H9 (cell line): Measurements from ENCODE around the gene SLX4IP. TPM values are rescaled to one million over a fixed set of nuclear protein-coding genes. Genes with fewer than 3 reads are reported as not detected.

Experiments used
- DNase-seq: peaks from one replicate; pipeline ENCODE4 v3.0.0-alpha.2; 2017
- H2AFZ ChIP-seq: one replicate; pipeline ENCODE4 v1.6.1; 2013; ENCODE audit warnings: mild to moderate bottlenecking, low read length, control low read depth, moderate library complexity
- H2AK5ac ChIP-seq: 2 replicates; pipeline ENCODE4 v1.6.1; 2013; ENCODE audit warnings: low read length, control low read depth, mixed read lengths; ENCODE audit not compliant: insufficient read length
- H2BK120ac ChIP-seq: one replicate; pipeline ENCODE4 v1.6.1; 2013; ENCODE audit warnings: low read depth, mild to moderate bottlenecking, low read length, control low read depth, inconsistent platforms; ENCODE audit not compliant: poor library complexity, severe bottlenecking
- H2BK12ac ChIP-seq: 2 replicates; pipeline ENCODE4 v1.6.1; 2013; ENCODE audit warnings: low read length, control low read depth, mixed read lengths, low read depth; ENCODE audit not compliant: insufficient read length
- H2BK15ac ChIP-seq: 2 replicates; pipeline ENCODE4 v1.6.1; 2013; ENCODE audit warnings: low read depth, low read length, control low read depth
- H2BK20ac ChIP-seq: one replicate; pipeline ENCODE4 v1.6.1; 2013; ENCODE audit warnings: low read depth, mild to moderate bottlenecking, low read length, control low read depth, inconsistent platforms; ENCODE audit not compliant: poor library complexity, severe bottlenecking
- H2BK5ac ChIP-seq: 2 replicates; pipeline ENCODE4 v1.6.1; 2013; ENCODE audit warnings: low read length, control low read depth, mixed read lengths; ENCODE audit not compliant: insufficient read length
- H3K14ac ChIP-seq: 2 replicates; pipeline ENCODE4 v1.6.1; 2013; ENCODE audit warnings: low read length, control low read depth; ENCODE audit not compliant: insufficient read depth
- H3K18ac ChIP-seq: 2 replicates; pipeline ENCODE4 v1.6.1; 2013; ENCODE audit warnings: low read depth, mild to moderate bottlenecking, mixed read lengths, low read length, control low read depth; ENCODE audit not compliant: insufficient read length
- H3K23ac ChIP-seq: 2 replicates; pipeline ENCODE4 v1.6.1; 2013; ENCODE audit warnings: low read length, control low read depth, mixed read lengths, low read depth; ENCODE audit not compliant: insufficient read length
- H3K23me2 ChIP-seq: 2 replicates; pipeline ENCODE4 v1.6.1; 2013; ENCODE audit warnings: low read depth, mild to moderate bottlenecking, mixed read lengths, low read length, control low read depth; ENCODE audit not compliant: insufficient read length, poor library complexity, severe bottlenecking
- H3K27ac ChIP-seq: 2 replicates; pipeline ENCODE4 v1.5.1; 2013; ENCODE audit warnings: low read length, control low read depth, mixed read lengths, low read depth; ENCODE audit not compliant: insufficient read length
- H3K27me3 ChIP-seq: 2 replicates; pipeline ENCODE4 v1.6.1; 2013; ENCODE audit warnings: low read length, control low read depth, inconsistent platforms; ENCODE audit not compliant: insufficient read depth
- H3K4ac ChIP-seq: 2 replicates; pipeline ENCODE4 v1.6.1; 2013; ENCODE audit warnings: low read depth, mild to moderate bottlenecking, control low read depth, inconsistent platforms, low read length, moderate library complexity
- H3K4me1 ChIP-seq: 2 replicates; pipeline ENCODE4 v1.6.1; 2013; ENCODE audit warnings: low read length, control low read depth, inconsistent platforms; ENCODE audit not compliant: insufficient read depth
- H3K4me2 ChIP-seq: 2 replicates; pipeline ENCODE4 v1.6.1; 2013; ENCODE audit warnings: low read length, control low read depth, mixed read lengths; ENCODE audit not compliant: insufficient read length, insufficient read depth
- H3K56ac ChIP-seq: 2 replicates; pipeline ENCODE4 v1.6.1; 2013; ENCODE audit warnings: low read depth, mild to moderate bottlenecking, mixed read lengths, low read length, control low read depth; ENCODE audit not compliant: insufficient read length
- H3K79me1 ChIP-seq: 2 replicates; pipeline ENCODE4 v1.6.1; 2013; ENCODE audit warnings: low read depth, mild to moderate bottlenecking, moderate library complexity, low read length, control low read depth, inconsistent platforms; ENCODE audit not compliant: insufficient read depth, poor library complexity, severe bottlenecking
- H3K79me2 ChIP-seq: 2 replicates; pipeline ENCODE4 v1.6.1; 2013; ENCODE audit warnings: low read length, control low read depth, inconsistent platforms; ENCODE audit not compliant: insufficient read depth
- H3K9ac ChIP-seq: 2 replicates; pipeline ENCODE4 v1.6.1; 2013; ENCODE audit warnings: low read length, control low read depth, mixed read lengths; ENCODE audit not compliant: insufficient read length; ENCODE audit errors: extremely low read depth
- H3K9me3 ChIP-seq: one replicate; pipeline ENCODE4 v1.6.1; 2013; ENCODE audit warnings: low read depth, low read length, inconsistent platforms; ENCODE audit not compliant: control insufficient read depth
- H3T11ph ChIP-seq: one replicate; pipeline ENCODE4 v1.6.1; 2013; ENCODE audit warnings: mild to moderate bottlenecking, low read length, control low read depth, inconsistent platforms
- H4K20me1 ChIP-seq: one replicate; pipeline ENCODE4 v1.6.1; 2013; ENCODE audit not compliant: control insufficient read depth, insufficient read length, insufficient read depth
- H4K5ac ChIP-seq: 2 replicates; pipeline ENCODE4 v1.6.1; 2013; ENCODE audit warnings: low read depth, mild to moderate bottlenecking, mixed read lengths, low read length, control low read depth; ENCODE audit not compliant: insufficient read length
- H4K8ac ChIP-seq: replicated peaks from 2 replicates; pipeline ENCODE4 v1.6.1; 2013; ENCODE audit warnings: low read length, control low read depth, mixed read lengths, low read depth; ENCODE audit not compliant: insufficient read length
- H4K91ac ChIP-seq: 2 replicates; pipeline ENCODE4 v1.6.1; 2013; ENCODE audit warnings: low read depth, mild to moderate bottlenecking, moderate library complexity, mixed read lengths, low read length, control low read depth; ENCODE audit not compliant: insufficient read length
- H3K27ac Mint-ChIP-seq, 3 experiments: 2 replicates in 2 of 3; 3 replicates in 1 of 3; pipeline ENCODE4 v1.8.0; 2020 to 2021; ENCODE audit warnings: mixed read lengths in 3 of 3, mild to moderate bottlenecking in 1 of 3, moderate library complexity in 1 of 3
- H3K27me3 Mint-ChIP-seq: 2 replicates; pipeline ENCODE4 v1.8.0; 2021; ENCODE audit warnings: low read depth, mild to moderate bottlenecking, moderate library complexity, mixed read lengths
- H3K36me3 Mint-ChIP-seq, 3 experiments: 2 replicates in 2 of 3; 3 replicates in 1 of 3; pipeline ENCODE4 v1.8.0; 2020 to 2021; ENCODE audit warnings: low read depth in 3 of 3, mixed read lengths in 3 of 3; ENCODE audit not compliant: insufficient read depth in 1 of 3
- H3K4me1 Mint-ChIP-seq, 2 experiments: 2 replicates each; pipeline ENCODE4 v1.8.0; 2020; ENCODE audit warnings: mixed read lengths in 2 of 2
- H3K4me3 Mint-ChIP-seq, 2 experiments: 2 replicates in 1 of 2; 3 replicates in 1 of 2; pipeline ENCODE4 v1.8.0; 2020 to 2021; ENCODE audit warnings: mild to moderate bottlenecking in 2 of 2, mixed read lengths in 2 of 2, moderate library complexity in 1 of 2
- H3K9me3 Mint-ChIP-seq, 2 experiments: 2 replicates in 1 of 2; 3 replicates in 1 of 2; pipeline ENCODE4 v1.8.0; 2020; ENCODE audit warnings: mild to moderate bottlenecking in 2 of 2, mixed read lengths in 2 of 2, moderate library complexity in 1 of 2
- CTCF ChIP-seq: fragments of 200-600 bp; sonication (generic); conservative IDR thresholded peaks from 3 replicates; pipeline ENCODE4 v1.8.0; 2021; ENCODE audit warnings: antibody characterized with exemption, mild to moderate bottlenecking
- WGBS: extraction: QIAGEN DNeasy Blood & Tissue Kit; methylation state at CpG from one replicate; pipeline ENCODE4 v1.1.7; 2013; ENCODE audit warnings: missing lambda C conversion rate, low lambda C conversion rate, mixed read lengths; ENCODE audit not compliant: insufficient read length; ENCODE audit errors: extremely low coverage; 5-methylcytosine and 5-hydroxymethylcytosine counted together
- total RNA-seq: library from RNA; stranded (reverse); gene quantifications from 2 replicates; pipeline ENCODE4 v1.2.1, GENCODE V29; 2021

Gene SLX4IP
- total RNA-seq, 1 experiment from 2014 or later: 7.9 TPM

GRCh38 chr20:10551732-10552724 lies 116.9 kb downstream of the SLX4IP start:
- no peaks in the 10 kb centered on the region for H3K79me2 ChIP-seq
- H2BK15ac ChIP-seq: no peak overlapping the region
- no peak overlapping the region for H4K91ac ChIP-seq
- H2BK20ac ChIP-seq: no peak overlapping the region
- no peak overlapping the region for H2AFZ ChIP-seq
- H3K56ac ChIP-seq: no peak overlapping the region
- H3K4me1 ChIP-seq: 0 out of 2 replicates have a peak, but pooled peaks cover 3% of the 10 kb centered on the region
- WGBS: no CpG with 5 or more reads among the region's 8 CpGs
- Mint-ChIP-seq H3K9me3 (no peaks in the 10 kb centered on the region), H3K27me3 (no peaks in the 10 kb centered on the region), H3K27ac (peak overlapping the region; percentile 59 to 85 (median 83); a peak in 5 of 7 replicates), H3K4me3 (peak overlapping the region in 1 of 2 experiments; percentile 8; a peak in 1 of 5 replicates), H3K36me3 (no peaks in the 10 kb centered on the region), H3K4me1 (peaks cover 48 to 55% of the 10 kb centered on the region in 2 experiments)
- TF ChIP-seq CTCF: no peak
- DNase-seq: peak; percentile 53
- no peaks in the 10 kb centered on the region for H3K27me3 ChIP-seq
- H3K4me2 ChIP-seq: no peak overlapping the region
- no peak overlapping the region for H3K4ac ChIP-seq
- H4K8ac ChIP-seq: no peak overlapping the region
- no peak overlapping the region for H4K5ac ChIP-seq
- no peak overlapping the region for H2AK5ac ChIP-seq
- H3K23ac ChIP-seq: no peak overlapping the region
- H2BK120ac ChIP-seq: no peak overlapping the region
- no peaks in the 10 kb centered on the region for H3K79me1 ChIP-seq
- H3K14ac ChIP-seq: no peak overlapping the region
- no peak overlapping the region for H3K18ac ChIP-seq
- no peak overlapping the region for H2BK12ac ChIP-seq
- no peaks in the 10 kb centered on the region for H4K20me1 ChIP-seq
- no peak overlapping the region for H3K27ac ChIP-seq
- H3K23me2 ChIP-seq: no peaks in the 10 kb centered on the region
- H3K9ac ChIP-seq: no peak overlapping the region
- no peak overlapping the region for H3T11ph ChIP-seq
- H2BK5ac ChIP-seq: no peak overlapping the region
- no peaks in the 10 kb centered on the region for H3K9me3 ChIP-seq
